LNCAP (cell line): Measurements from ENCODE around the gene RWDD2A.

ENCODE experiments used
- TF ChIP-seq, protein P1 (sequence below): fragments of 450-650 bp; IDR thresholded peaks from 2 replicates; pipeline ENCODE4 v1.5.1; 2017; ENCODE audit warnings: mild to moderate bottlenecking

RWDD2A gene

DNA sequence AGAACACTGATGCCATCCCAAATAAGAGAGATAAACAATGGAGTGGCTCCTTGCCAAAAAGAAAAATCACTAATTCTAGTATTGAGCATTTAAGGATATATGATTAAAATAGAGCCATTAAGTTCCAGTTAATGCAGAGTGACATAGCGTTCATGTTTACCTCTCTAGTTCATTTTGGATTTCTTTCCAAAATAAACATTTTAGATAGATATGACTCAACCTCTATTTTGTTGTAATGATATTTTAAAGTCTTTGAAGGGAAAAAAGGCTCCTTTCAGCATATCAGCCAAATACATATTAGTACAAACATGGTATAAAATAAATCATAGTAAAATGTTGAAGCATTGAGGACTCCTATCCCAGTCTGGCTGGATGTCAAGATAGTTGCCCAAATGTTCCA, 33.4 kb downstream of the RWDD2A start:
- TF ChIP-seq, protein P1, sequence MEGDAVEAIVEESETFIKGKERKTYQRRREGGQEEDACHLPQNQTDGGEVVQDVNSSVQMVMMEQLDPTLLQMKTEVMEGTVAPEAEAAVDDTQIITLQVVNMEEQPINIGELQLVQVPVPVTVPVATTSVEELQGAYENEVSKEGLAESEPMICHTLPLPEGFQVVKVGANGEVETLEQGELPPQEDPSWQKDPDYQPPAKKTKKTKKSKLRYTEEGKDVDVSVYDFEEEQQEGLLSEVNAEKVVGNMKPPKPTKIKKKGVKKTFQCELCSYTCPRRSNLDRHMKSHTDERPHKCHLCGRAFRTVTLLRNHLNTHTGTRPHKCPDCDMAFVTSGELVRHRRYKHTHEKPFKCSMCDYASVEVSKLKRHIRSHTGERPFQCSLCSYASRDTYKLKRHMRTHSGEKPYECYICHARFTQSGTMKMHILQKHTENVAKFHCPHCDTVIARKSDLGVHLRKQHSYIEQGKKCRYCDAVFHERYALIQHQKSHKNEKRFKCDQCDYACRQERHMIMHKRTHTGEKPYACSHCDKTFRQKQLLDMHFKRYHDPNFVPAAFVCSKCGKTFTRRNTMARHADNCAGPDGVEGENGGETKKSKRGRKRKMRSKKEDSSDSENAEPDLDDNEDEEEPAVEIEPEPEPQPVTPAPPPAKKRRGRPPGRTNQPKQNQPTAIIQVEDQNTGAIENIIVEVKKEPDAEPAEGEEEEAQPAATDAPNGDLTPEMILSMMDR: no peak

DNA sequence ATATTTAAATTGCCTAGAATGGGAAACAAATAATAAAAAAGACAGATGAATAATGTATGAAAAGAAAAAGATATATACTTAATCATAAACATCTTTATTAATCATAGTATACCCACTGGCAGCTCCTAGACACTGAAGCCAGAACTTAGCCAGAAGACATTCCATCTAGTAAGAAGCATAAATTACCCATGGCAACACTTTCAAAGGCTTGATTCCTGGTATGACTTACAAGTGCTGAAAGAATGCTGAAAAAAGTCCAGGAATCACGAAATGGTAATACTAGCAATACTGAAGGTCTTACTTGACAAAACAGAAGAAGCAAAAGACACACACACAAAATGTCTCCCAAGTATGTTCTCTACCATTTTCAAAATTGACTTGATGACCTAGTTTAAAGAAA, 38.0 kb downstream of the RWDD2A start:
- TF ChIP-seq, protein P1: no peak

DNA sequence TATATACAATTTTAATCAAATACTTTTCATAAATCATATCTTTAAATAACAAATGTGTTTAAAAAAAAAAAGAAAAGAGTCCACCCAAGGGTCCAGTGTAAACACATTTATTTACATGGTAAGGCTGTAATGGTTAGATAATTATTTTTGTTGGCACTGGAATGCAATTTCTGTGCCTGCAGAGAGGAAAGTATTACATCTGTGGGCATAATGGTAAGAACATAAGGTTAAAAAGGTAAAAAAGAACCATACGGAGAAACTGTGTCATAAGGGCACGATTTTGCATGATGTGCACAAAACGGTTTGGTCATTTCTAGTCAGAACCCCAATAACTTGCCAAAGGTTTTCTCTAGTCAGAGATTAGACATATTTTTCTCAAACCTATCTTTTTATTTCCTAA, 54.3 kb downstream of the RWDD2A start:
- TF ChIP-seq, protein P1: no peak
